Natural killer cell (primary cell): ENCODE results near the gene TRPM1. TPM values are rescaled to one million over a fixed set of nuclear protein-coding genes. Genes with fewer than 3 reads are reported as not detected.

ENCODE experiments used
- ATAC-seq, 3 donors: fragments of 150-1000 bp in 2 of 3; fragments of 200-7000 bp in 1 of 3; cut with Tn5 transposase; 1 replicate in 1 of 3; 2 replicates in 2 of 3; pipeline ENCODE4 v1.10.0; 2021; ENCODE audit warnings: mild to moderate bottlenecking in 2 of 3, moderate library complexity in 2 of 3
- DNase-seq, 2 donors: peaks; one replicate each; pipeline versions ENCODE4 v3.0.0 to v3.0.0-alpha.2; 2013 to 2021; ENCODE audit warnings: mixed read lengths in 1 of 2
- H3K27ac ChIP-seq: one replicate; pipeline ENCODE4 v1.5.1; 2013; ENCODE audit warnings: mild to moderate bottlenecking, low read length
- H3K27me3 ChIP-seq: one replicate; pipeline ENCODE4 v1.6.1; 2013; ENCODE audit warnings: low read length; ENCODE audit not compliant: control insufficient read depth, insufficient read depth
- H3K36me3 ChIP-seq: one replicate; pipeline ENCODE4 v1.6.1; 2013; ENCODE audit warnings: low read length; ENCODE audit not compliant: control insufficient read depth, insufficient read depth
- H3K4me1 ChIP-seq: one replicate; pipeline ENCODE4 v1.6.1; 2013; ENCODE audit warnings: low read length; ENCODE audit not compliant: control insufficient read depth, insufficient read depth
- H3K4me3 ChIP-seq: one replicate; pipeline ENCODE4 v1.5.1; 2013; ENCODE audit warnings: low read length
- H3K9me3 ChIP-seq: one replicate; pipeline ENCODE4 v1.6.1; 2013; ENCODE audit warnings: low read length; ENCODE audit not compliant: control insufficient read depth, insufficient read depth
- H3K27ac Mint-ChIP-seq, 2 donors: one replicate each; pipeline ENCODE4 v1.8.0; 2022; ENCODE audit warnings: mild to moderate bottlenecking in 2 of 2, mixed read lengths in 2 of 2, moderate library complexity in 1 of 2
- H3K27me3 Mint-ChIP-seq, 2 donors: one replicate each; pipeline ENCODE4 v1.8.0; 2022; ENCODE audit warnings: low read depth in 2 of 2, mixed read lengths in 2 of 2
- H3K36me3 Mint-ChIP-seq: one replicate; pipeline ENCODE4 v1.8.0; 2022; ENCODE audit warnings: mixed read lengths
- H3K4me1 Mint-ChIP-seq, 2 donors: one replicate each; pipeline ENCODE4 v1.8.0; 2022; ENCODE audit warnings: mixed read lengths in 2 of 2
- H3K4me3 Mint-ChIP-seq: one replicate; pipeline ENCODE4 v1.8.0; 2022; ENCODE audit warnings: mild to moderate bottlenecking, moderate library complexity, mixed read lengths
- H3K9me3 Mint-ChIP-seq, 2 donors: one replicate each; pipeline ENCODE4 v1.8.0; 2022; ENCODE audit warnings: mixed read lengths in 2 of 2
- CTCF ChIP-seq: fragments of 200-600 bp; IDR thresholded peaks from one replicate; pipeline ENCODE4 v1.8.0; 2022; ENCODE audit warnings: antibody characterized with exemption
- WGBS: methylation state at CpG from one replicate; pipeline ENCODE4 v1.1.7; 2013; ENCODE audit warnings: missing lambda C conversion rate; ENCODE audit not compliant: insufficient coverage; 5-methylcytosine and 5-hydroxymethylcytosine counted together
- intact Hi-C: fragments of 100-400 bp; cut with micrococcal nuclease; formaldehyde crosslinking; loops from one replicate; pipeline ENCODE4 v1.14.2; 2022
- total RNA-seq, 4 donors: library from RNA; stranded (reverse); fragments of 120-200 nt in 1 of 4; gene quantifications; one replicate each; pipeline versions ENCODE4 v1.2.3 to v1.2.4, GENCODE V29; 2013 to 2022

Gene TRPM1
- total RNA-seq, 3 donors from 2014 or later (not counting 1 experiment from before 2014, with no cell fraction given): not detected

- 76% methylated on average over 6 of the region's 6 CpGs for WGBS
- Histone ChIP-seq H3K27me3 (no peaks in the 10 kb centered on the region), H3K36me3 (peaks cover 35% of the 10 kb centered on the region), H3K9me3 (no peaks in the 10 kb centered on the region), H3K4me1 (peaks cover 25% of the 10 kb centered on the region), H3K27ac (no peak overlapping the region), H3K4me3 (no peak overlapping the region)
- Mint-ChIP-seq H3K27me3 (no peaks in the 10 kb centered on the region), H3K4me1 (peaks cover 68 to 74% of the 10 kb centered on the region in 2 donors), H3K27ac (peak overlapping the region; percentile 29 to 77), H3K4me3 (no peak overlapping the region), H3K36me3 (no peaks in the 10 kb centered on the region), H3K9me3 (no peaks in the 10 kb centered on the region)
- ATAC-seq (no peak), DNase-seq (no peak)
- intact Hi-C loops: no loop called here
- TF ChIP-seq CTCF: no peak
Observed at GRCh38 chr15:30984542-30984941, 117.0 kb downstream of the TRPM1 start.

GRCh38 chr15:30984118-30984517 lies 117.4 kb downstream of the TRPM1 start:
- Histone ChIP-seq H3K36me3 (peaks cover 35% of the 10 kb centered on the region), H3K27ac (no peak overlapping the region), H3K4me1 (peaks cover 28% of the 10 kb centered on the region), H3K27me3 (no peaks in the 10 kb centered on the region), H3K4me3 (no peak overlapping the region), H3K9me3 (no peaks in the 10 kb centered on the region)
- Mint-ChIP-seq H3K27ac (peak overlapping the region; percentile 9 to 29), H3K9me3 (no peaks in the 10 kb centered on the region), H3K36me3 (no peaks in the 10 kb centered on the region), H3K4me3 (no peak overlapping the region), H3K27me3 (no peaks in the 10 kb centered on the region), H3K4me1 (peaks cover 72 to 78% of the 10 kb centered on the region in 2 donors)
- no peak for TF ChIP-seq CTCF
- intact Hi-C loops: no loop called here
- DNase-seq: no peak
- 96% methylated on average over 3 of the region's 3 CpGs for WGBS
- ATAC-seq: no peak

- Mint-ChIP-seq H3K27me3 (no peaks in the 10 kb centered on the region), H3K9me3 (no peaks in the 10 kb centered on the region), H3K36me3 (no peaks in the 10 kb centered on the region), H3K27ac (peak overlapping the region; percentile 29 to 49), H3K4me3 (peak overlapping the region; percentile 19), H3K4me1 (peaks cover 59 to 67% of the 10 kb centered on the region in 2 donors)
- 72% methylated on average over 5 of the region's 5 CpGs for WGBS
- H3K27ac ChIP-seq: no peak overlapping the region
- H3K27me3 ChIP-seq: no peaks in the 10 kb centered on the region
- H3K4me3 ChIP-seq: no peak overlapping the region
- no peaks in the 10 kb centered on the region for H3K9me3 ChIP-seq
- peaks cover 11% of the 10 kb centered on the region for H3K4me1 ChIP-seq
- no peak for DNase-seq
- intact Hi-C loops: no loop called here
- peaks cover 31% of the 10 kb centered on the region for H3K36me3 ChIP-seq
- ATAC-seq: peak in 1 of 3 donors; percentile 52
- TF ChIP-seq CTCF: no peak
Observed at GRCh38 chr15:30979457-30979856, 122.1 kb downstream of the TRPM1 start.

GRCh38 chr15:30978328-30978727 lies 123.2 kb downstream of the TRPM1 start:
- no peak for DNase-seq
- Mint-ChIP-seq H3K4me1 (peaks cover 52 to 56% of the 10 kb centered on the region in 2 donors), H3K9me3 (no peaks in the 10 kb centered on the region), H3K27ac (peak overlapping the region in 1 of 2 donors; percentile 79), H3K27me3 (no peaks in the 10 kb centered on the region), H3K4me3 (no peak overlapping the region), H3K36me3 (no peaks in the 10 kb centered on the region)
- Histone ChIP-seq H3K36me3 (peaks cover 38% of the 10 kb centered on the region), H3K27ac (no peak overlapping the region), H3K4me1 (peaks cover 11% of the 10 kb centered on the region), H3K9me3 (no peaks in the 10 kb centered on the region), H3K27me3 (no peaks in the 10 kb centered on the region), H3K4me3 (no peak overlapping the region)
- TF ChIP-seq CTCF: no peak
- ATAC-seq: no peak
- intact Hi-C loops: no loop called here
